H1 (cell line): ENCODE results near the gene LEFTY1. TPM values are rescaled to one million over a fixed set of nuclear protein-coding genes. Genes with fewer than 3 reads are reported as not detected.

Source experiments
- CTCF ChIA-PET: fragments of 300-600 bp; sonication (Branson Sonifier 250); formaldehyde crosslinking; loops from one replicate; lab custom pipeline; 2021; ENCODE audit not compliant: partially characterized antibody; lab: Charles Lee
- POLR2A ChIA-PET: fragments of 300-600 bp; sonication (Branson Sonifier 250); formaldehyde crosslinking; loops from one replicate; lab custom pipeline; 2021; ENCODE audit warnings: inconsistent platforms; ENCODE audit not compliant: partially characterized antibody; lab: Charles Lee
- DNase-seq, 2 experiments: peaks; one replicate each; pipeline versions ENCODE4 v3.0.0 to v3.0.0-alpha.2; 2010 to 2022; ENCODE audit warnings: low spot score in 2 of 2, low read depth in 1 of 2, mixed read lengths in 1 of 2
- FAIRE-seq: peaks from 2 replicates; lab custom pipeline; 2011; peaks lifted over from hg19 to GRCh38; lab: Jason Lieb, UNC
- H2AFZ ChIP-seq: 2 replicates; pipeline ENCODE4 v1.8.1; 2012; ENCODE audit warnings: low read length, inconsistent platforms
- H2AK5ac ChIP-seq: 2 replicates; pipeline ENCODE4 v1.6.1; 2013; ENCODE audit warnings: low read depth, low read length
- H2BK120ac ChIP-seq: replicated peaks from 2 replicates; pipeline ENCODE3; 2013; ENCODE audit warnings: low read depth, low read length, inconsistent platforms
- H2BK12ac ChIP-seq: 2 replicates; pipeline ENCODE4 v1.6.1; 2013; ENCODE audit warnings: low read depth, low read length
- H2BK15ac ChIP-seq: 2 replicates; pipeline ENCODE4 v1.6.1; 2013; ENCODE audit warnings: low read length
- H2BK20ac ChIP-seq: 2 replicates; pipeline ENCODE4 v1.6.1; 2013; ENCODE audit warnings: low read length
- H2BK5ac ChIP-seq: 2 replicates; pipeline ENCODE4 v1.6.1; 2013; ENCODE audit warnings: low read depth, low read length
- H3K14ac ChIP-seq: 2 replicates; pipeline ENCODE4 v1.6.1; 2013; ENCODE audit warnings: inconsistent platforms; ENCODE audit not compliant: insufficient read length
- H3K18ac ChIP-seq: 2 replicates; pipeline ENCODE4 v1.6.1; 2013; ENCODE audit warnings: low read length; ENCODE audit errors: extremely low read depth
- H3K23ac ChIP-seq: 2 replicates; pipeline ENCODE4 v1.6.1; 2013; ENCODE audit warnings: inconsistent platforms; ENCODE audit not compliant: insufficient read length
- H3K23me2 ChIP-seq: 2 replicates; pipeline ENCODE4 v1.6.1; 2013; ENCODE audit warnings: low read depth, low read length
- H3K27ac ChIP-seq: 2 replicates; pipeline ENCODE4 v1.6.1; 2011; ENCODE audit warnings: low read depth, low read length, inconsistent platforms
- H3K27me3 ChIP-seq, 4 experiments: replicated peaks in 1 of 4; 1 replicate in 1 of 4; 2 replicates in 3 of 4; pipeline versions ENCODE4 v1.6.1 to v1.8.1; 2011 to 2013; ENCODE audit warnings: low read length in 3 of 4, mild to moderate bottlenecking in 3 of 4, inconsistent platforms in 2 of 4, mixed read lengths in 2 of 4, moderate library complexity in 1 of 4; ENCODE audit not compliant: control insufficient read depth in 3 of 4, insufficient read depth in 3 of 4; ENCODE audit errors: extremely low read depth in 1 of 4
- H3K36me3 ChIP-seq, 4 experiments: 2 replicates each; pipeline versions ENCODE4 v1.6.1 to v1.8.1; 2011 to 2013; ENCODE audit warnings: mild to moderate bottlenecking in 4 of 4, low read length in 3 of 4, moderate library complexity in 2 of 4, control low read depth in 1 of 4, inconsistent platforms in 1 of 4; ENCODE audit not compliant: insufficient read depth in 4 of 4, control insufficient read depth in 2 of 4
- H3K4ac ChIP-seq: replicated peaks from 2 replicates; pipeline ENCODE3; 2013; ENCODE audit warnings: low read length, low read depth, mixed read lengths, inconsistent platforms; ENCODE audit not compliant: insufficient read length
- H3K4me1 ChIP-seq, 4 experiments: replicated peaks in 1 of 4; 1 replicate in 1 of 4; 2 replicates in 3 of 4; pipeline versions ENCODE4 v1.6.1 to v1.8.1; 2011 to 2013; ENCODE audit warnings: low read length in 3 of 4, inconsistent platforms in 2 of 4, mixed read lengths in 1 of 4; ENCODE audit not compliant: insufficient read depth in 4 of 4, control insufficient read depth in 3 of 4
- H3K4me2 ChIP-seq, 2 experiments: 2 replicates each; pipeline versions ENCODE4 v1.6.1 to v1.8.1; 2011 to 2013; ENCODE audit warnings: low read depth in 2 of 2, low read length in 2 of 2, control low read depth in 1 of 2, inconsistent platforms in 1 of 2, mild to moderate bottlenecking in 1 of 2; ENCODE audit not compliant: insufficient read depth in 1 of 2
- H3K4me3 ChIP-seq, 4 experiments: fragments of 200-600, 300-600 bp in 1 of 4; sonication (generic), shearing (Covaris generic), sonication (Bioruptor Twin) in 1 of 4; 2 replicates each; pipeline versions ENCODE4 v1.5.1 to v1.8.1; 2011 to 2016; ENCODE audit warnings: low read length in 4 of 4, low read depth in 3 of 4, control low read depth in 2 of 4, inconsistent platforms in 2 of 4, mild to moderate bottlenecking in 2 of 4, mixed read lengths in 1 of 4, moderate library complexity in 1 of 4; ENCODE audit not compliant: insufficient read depth in 2 of 4; ENCODE audit errors: extremely low read depth in 1 of 4
- H3K56ac ChIP-seq: replicated peaks from 2 replicates; pipeline ENCODE3; 2013; ENCODE audit warnings: low read depth, mild to moderate bottlenecking, mixed read lengths, low read length, inconsistent platforms; ENCODE audit not compliant: insufficient read length
- H3K79me1 ChIP-seq: 2 replicates; pipeline ENCODE4 v1.6.1; 2013; ENCODE audit warnings: low read depth, low read length, control low read depth
- H3K79me2 ChIP-seq, 2 experiments: 2 replicates each; pipeline versions ENCODE4 v1.6.1 to v1.8.1; 2012 to 2013; ENCODE audit warnings: low read length in 2 of 2, mild to moderate bottlenecking in 2 of 2, inconsistent platforms in 1 of 2; ENCODE audit not compliant: insufficient read depth in 2 of 2, control insufficient read depth in 1 of 2
- H3K9ac ChIP-seq, 4 experiments: replicated peaks in 1 of 4; 1 replicate in 1 of 4; 2 replicates in 3 of 4; pipeline versions ENCODE4 v1.6.1 to v1.8.1; 2011 to 2013; ENCODE audit warnings: low read depth in 3 of 4, low read length in 3 of 4, control low read depth in 2 of 4, mild to moderate bottlenecking in 2 of 4, moderate library complexity in 2 of 4, inconsistent platforms in 1 of 4; ENCODE audit errors: extremely low read depth in 1 of 4
- H3K9me3 ChIP-seq, 2 experiments: 2 replicates each; pipeline versions ENCODE4 v1.6.1 to v1.8.1; 2012 to 2013; ENCODE audit warnings: mild to moderate bottlenecking in 2 of 2, moderate library complexity in 2 of 2, control low read depth in 1 of 2, inconsistent platforms in 1 of 2, low read depth in 1 of 2, low read length in 1 of 2, mixed read lengths in 1 of 2; ENCODE audit not compliant: insufficient read depth in 2 of 2
- H4K20me1 ChIP-seq, 2 experiments: replicated peaks in 1 of 2; 2 replicates each; pipeline versions ENCODE3 to v1.8.1; 2011 to 2013; ENCODE audit warnings: inconsistent platforms in 2 of 2, low read length in 2 of 2, mild to moderate bottlenecking in 1 of 2; ENCODE audit not compliant: insufficient read depth in 2 of 2, control insufficient read depth in 1 of 2
- H4K5ac ChIP-seq: 2 replicates; pipeline ENCODE4 v1.6.1; 2013; ENCODE audit warnings: low read length, low read depth, mixed read lengths, inconsistent platforms; ENCODE audit not compliant: insufficient read length
- H4K8ac ChIP-seq: 2 replicates; pipeline ENCODE4 v1.8.0; 2013; ENCODE audit warnings: mild to moderate bottlenecking, moderate library complexity, low read length, inconsistent platforms; ENCODE audit not compliant: insufficient read depth; ENCODE audit errors: extremely low read depth
- H4K91ac ChIP-seq: replicated peaks from 2 replicates; pipeline ENCODE3; 2013; ENCODE audit warnings: low read length, mixed read lengths, inconsistent platforms; ENCODE audit not compliant: insufficient read length
- CHD1 ChIP-seq: IDR thresholded peaks from 2 replicates; pipeline ENCODE4 v1.6.1; 2012; ENCODE audit warnings: low read depth, low read length, improper control_type of control experiment
- CTBP2 ChIP-seq: IDR thresholded peaks from 2 replicates; pipeline ENCODE4 v1.7.0; 2011; ENCODE audit warnings: borderline replicate concordance, mild to moderate bottlenecking, moderate library complexity, mixed read lengths, low read length; ENCODE audit not compliant: insufficient read depth, insufficient read length
- GABPA ChIP-seq: IDR thresholded peaks from 2 replicates; pipeline ENCODE4 v1.6.1; 2011; ENCODE audit warnings: mild to moderate bottlenecking, low read length, moderate library complexity, borderline replicate concordance; ENCODE audit not compliant: insufficient read depth
- HDAC2 ChIP-seq, 2 experiments: fragments of 300-600 bp in 1 of 2; sonication (generic) in 1 of 2; IDR thresholded peaks; 2 replicates each; pipeline ENCODE4 v1.6.1; 2011 to 2012; ENCODE audit warnings: low read depth in 2 of 2, low read length in 2 of 2, mild to moderate bottlenecking in 2 of 2, moderate library complexity in 2 of 2, borderline replicate concordance in 1 of 2, inconsistent platforms in 1 of 2
- KDM5A ChIP-seq: fragments of 200-600 bp; IDR thresholded peaks from 2 replicates; pipeline ENCODE4 v1.7.1; 2012; ENCODE audit warnings: mild to moderate bottlenecking, low read length, inconsistent platforms, mixed read lengths
- NRF1 ChIP-seq: IDR thresholded peaks from 2 replicates; pipeline ENCODE4 v1.6.1; 2011; ENCODE audit warnings: mild to moderate bottlenecking, low read depth, low read length, improper control_type of control experiment
- PHF8 ChIP-seq: fragments of 200-600 bp; sonication (generic); conservative IDR thresholded peaks from 2 replicates; pipeline ENCODE4 v1.7.1; 2012; ENCODE audit warnings: low read depth, mild to moderate bottlenecking, inconsistent platforms, low read length, moderate library complexity
- RFX5 ChIP-seq: IDR thresholded peaks from 2 replicates; pipeline ENCODE4 v1.6.1; 2011; ENCODE audit warnings: low read depth, low read length, improper control_type of control experiment, borderline replicate concordance
- SP1 ChIP-seq: IDR thresholded peaks from 2 replicates; pipeline ENCODE4 v1.6.1; 2011; ENCODE audit warnings: low read depth, low read length
- YY1 ChIP-seq: IDR thresholded peaks from 2 replicates; pipeline ENCODE4 v1.6.1; 2011; ENCODE audit warnings: low read depth, mild to moderate bottlenecking, low read length
- WGBS, 2 experiments: shearing (Covaris generic) in 1 of 2; methylation state at CpG; one replicate each; pipeline versions ENCODE4 v1.1.6 to v1.1.7; 2013 to 2015; ENCODE audit warnings: low lambda C conversion rate in 2 of 2, mixed read lengths in 2 of 2, inconsistent platforms in 1 of 2, low coverage in 1 of 2, missing lambda C conversion rate in 1 of 2; ENCODE audit not compliant: insufficient replicate concordance in 2 of 2, insufficient coverage in 1 of 2, insufficient read length in 1 of 2; ENCODE audit errors: extremely low coverage in 1 of 2, missing lambda C conversion rate in 1 of 2; 5-methylcytosine and 5-hydroxymethylcytosine counted together
- polyA plus RNA-seq, 7 experiments: library from polyadenylated mRNA; depleted of rRNA in 3 of 7; stranded (reverse) in 5 of 7; unstranded in 2 of 7; fragments of >200 nt in 5 of 7; fragments of 200-250 nt in 2 of 7; gene quantifications; 1 replicate in 5 of 7; 2 replicates in 1 of 7; 4 replicates in 1 of 7; pipeline versions ENCODE4 v1.2.1 to v1.2.3, GENCODE V29; 2011 to 2013; ENCODE audit warnings: missing spikeins in 2 of 7, mixed read lengths in 2 of 7
- total RNA-seq: library from RNA; stranded (reverse); fragmentation: NEBNext Ultra II Directional; extraction: Animal tissue kit (Norgen Biotek cat#: 25700); gene quantifications from 2 replicates; pipeline ENCODE4 v1.2.1, GENCODE V29; 2021
- TF ChIP-seq, protein P1 (sequence below): IDR thresholded peaks from 2 replicates; pipeline ENCODE4 v1.6.1; 2012; ENCODE audit warnings: inconsistent platforms

Gene LEFTY1
- total and polyA plus RNA-seq, 2 of the 8 experiments (the other 6 are each of a cell fraction or from before 2014, with no cell fraction given), result 4.5 to 11.7 TPM

DNA sequence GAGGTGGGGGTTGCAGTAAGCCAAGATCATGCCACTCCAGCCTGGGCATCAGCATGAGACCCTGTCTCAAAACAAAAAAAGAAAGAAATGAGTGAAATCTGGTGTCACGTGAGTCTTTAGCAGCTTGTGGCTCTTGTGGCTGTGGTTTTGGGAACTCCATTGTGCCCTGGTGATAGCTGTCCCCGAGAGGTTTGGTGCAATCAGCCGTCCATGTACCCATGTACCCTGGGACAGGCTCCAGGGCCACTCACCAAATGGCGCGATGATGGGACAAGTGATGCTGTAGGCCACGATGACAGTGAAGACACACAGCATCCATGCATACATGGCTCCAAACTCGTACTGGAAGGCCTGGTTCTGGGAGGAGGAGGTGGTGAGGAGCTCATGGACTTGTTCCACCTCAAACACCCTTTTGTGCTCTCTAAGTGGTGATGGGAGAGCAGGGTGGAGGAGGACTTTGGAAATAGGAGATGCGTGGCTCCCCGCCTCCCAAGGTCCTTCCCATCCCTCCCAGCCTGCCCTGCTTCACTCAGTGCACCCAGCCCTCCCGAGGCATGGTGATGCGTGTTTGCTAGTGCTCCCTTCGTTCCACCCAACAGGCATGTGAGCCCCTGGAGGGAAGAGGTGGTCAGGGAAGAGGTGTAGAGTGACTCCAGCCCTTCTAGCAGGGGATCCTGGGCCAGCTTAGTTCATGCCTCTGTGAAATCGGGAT, 36.4 kb downstream of the LEFTY1 start:
- Histone ChIP-seq H3K4me1 (no peaks in the 10 kb centered on the region; a peak in 2 of 7 replicates), H3K4me2 (no peak overlapping the region), H3K27ac (no peak overlapping the region), H3K79me1 (no peaks in the 10 kb centered on the region; the same call in 1 of the 2 replicates), H3K18ac (no peak overlapping the region), H4K8ac (no peak overlapping the region), H2AFZ (no peak overlapping the region), H2BK15ac (no peak overlapping the region), H3K36me3 (peaks cover 3 to 19% (median 6%) of the 10 kb centered on the region in 4 experiments; a peak in 6 of 8 replicates), H2AK5ac (no peak overlapping the region), H3K4me3 (no peak overlapping the region), H2BK120ac (no peak overlapping the region), H3K56ac (no peak overlapping the region), H3K27me3 (no peaks in the 10 kb centered on the region; a peak in 1 of 7 replicates), H3K4ac (no peak overlapping the region), H4K5ac (no peak overlapping the region), H4K20me1 (peaks cover under 1 to 2% of the 10 kb centered on the region in 2 experiments), H2BK20ac (no peak overlapping the region), H2BK5ac (0 out of 2 replicates have a peak overlapping the region, but pooled peaks have one; percentile 31), H3K23me2 (no peaks in the 10 kb centered on the region), H3K23ac (no peak overlapping the region), H3K9me3 (peaks cover 2 to 10% of the 10 kb centered on the region in 2 experiments; a peak in 3 of 4 replicates), H3K79me2 (no peaks in the 10 kb centered on the region), H3K14ac (no peak overlapping the region), H2BK12ac (peak overlapping the region; percentile 23; the same call in 1 of the 2 replicates), H4K91ac (no peak overlapping the region), H3K9ac (no peak overlapping the region)
- POLR2A ChIA-PET, result interaction anchor here (0.9 to 1.7 kb wide), 5 partner anchors 8 to 70 kb away, joined by 3 to 7 read pairs (median 4); no protein-coding TSS in a partner anchor
- WGBS, 2 experiments, result 93% methylated on average over 12 of the region's 13 CpGs; no CpG with 5 or more reads in 1 of the 2 experiments
- DNase-seq (no peak), FAIRE-seq (no peak)
- CTCF ChIA-PET, result interaction anchor here (0.7 to 1.6 kb wide), 12 partner anchors 25 to 378 kb away, joined by 3 to 6 read pairs (median 4); partner anchors contain the start of genes EPHX1 and TMEM63A
- TF ChIP-seq, protein P1, sequence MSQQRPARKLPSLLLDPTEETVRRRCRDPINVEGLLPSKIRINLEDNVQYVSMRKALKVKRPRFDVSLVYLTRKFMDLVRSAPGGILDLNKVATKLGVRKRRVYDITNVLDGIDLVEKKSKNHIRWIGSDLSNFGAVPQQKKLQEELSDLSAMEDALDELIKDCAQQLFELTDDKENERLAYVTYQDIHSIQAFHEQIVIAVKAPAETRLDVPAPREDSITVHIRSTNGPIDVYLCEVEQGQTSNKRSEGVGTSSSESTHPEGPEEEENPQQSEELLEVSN, result no peak
- TF ChIP-seq KDM5A (no peak), CHD1 (no peak), CTBP2 (no peak), HDAC2 (IDR thresholded peaks at IDR 0.05; ENCODE audit: borderline replicate concordance in 1 of 2, low read depth in 2 of 2, low read length in 2 of 2) (no peak), NRF1 (no peak), SP1 (no peak), PHF8 (no peak), RFX5 (no peak), GABPA (no peak), YY1 (no peak)
